HUES64 (cell line): ENCODE measurements around the gene RCVRN.

Experiments used
- H3K27ac ChIP-seq: 2 replicates; pipeline ENCODE4 v1.7.0; 2013; ENCODE audit warnings: low read depth, low read length, inconsistent platforms
- H3K27me3 ChIP-seq: 2 replicates; pipeline ENCODE4 v1.6.1; 2013; ENCODE audit warnings: mild to moderate bottlenecking, low read length; ENCODE audit not compliant: insufficient read depth
- H3K36me3 ChIP-seq: 2 replicates; pipeline ENCODE4 v1.6.1; 2013; ENCODE audit warnings: mild to moderate bottlenecking, low read length; ENCODE audit not compliant: insufficient read depth
- H3K4me1 ChIP-seq: 2 replicates; pipeline ENCODE4 v1.6.1; 2013; ENCODE audit warnings: mild to moderate bottlenecking, low read length, moderate library complexity; ENCODE audit not compliant: insufficient read depth
- H3K4me3 ChIP-seq: 2 replicates; pipeline ENCODE4 v1.5.1; 2013; ENCODE audit warnings: mild to moderate bottlenecking, low read length, moderate library complexity
- H3K9ac ChIP-seq: 2 replicates; pipeline ENCODE4 v1.6.1; 2013; ENCODE audit warnings: mild to moderate bottlenecking, low read depth, low read length
- H3K9me3 ChIP-seq: 2 replicates; pipeline ENCODE4 v1.6.1; 2013; ENCODE audit warnings: low read depth, low read length; ENCODE audit not compliant: insufficient read depth
- WGBS: fragments of 150-250, 120-280 bp; methylation state at CpG from one replicate; pipeline ENCODE4 v1.1.7; 2013; ENCODE audit warnings: missing lambda C conversion rate; 5-methylcytosine and 5-hydroxymethylcytosine counted together

RCVRN gene

DNA sequence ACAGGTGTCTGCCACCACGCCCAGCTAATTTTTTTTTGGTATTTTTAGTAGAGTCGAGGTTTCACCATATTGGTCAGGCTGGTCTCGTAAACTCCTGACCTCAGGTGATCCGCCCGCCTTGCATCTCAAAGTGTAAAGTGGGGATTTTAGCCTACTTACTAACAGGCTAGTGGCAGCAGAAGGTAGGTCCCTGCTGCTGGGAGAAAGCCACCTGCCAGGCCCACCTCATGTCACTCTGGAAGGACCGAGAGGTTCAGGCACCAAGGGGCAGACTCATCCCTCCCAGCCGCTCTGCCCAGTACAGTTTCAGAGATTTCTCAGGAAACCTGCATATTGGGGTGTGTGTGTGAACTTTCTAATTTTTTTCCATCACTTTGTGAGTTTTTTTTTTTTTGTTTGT is 2.1 kb upstream of the RCVRN start:
- Histone ChIP-seq H3K27ac (no peak overlapping the region), H3K27me3 (no peaks in the 10 kb centered on the region), H3K9me3 (no peaks in the 10 kb centered on the region), H3K4me3 (no peak overlapping the region), H3K9ac (no peak overlapping the region), H3K36me3 (no peaks in the 10 kb centered on the region), H3K4me1 (0 out of 2 replicates have a peak, but pooled peaks cover 5% of the 10 kb centered on the region)
- 93% methylated on average over 7 of the region's 7 CpGs for WGBS

DNA sequence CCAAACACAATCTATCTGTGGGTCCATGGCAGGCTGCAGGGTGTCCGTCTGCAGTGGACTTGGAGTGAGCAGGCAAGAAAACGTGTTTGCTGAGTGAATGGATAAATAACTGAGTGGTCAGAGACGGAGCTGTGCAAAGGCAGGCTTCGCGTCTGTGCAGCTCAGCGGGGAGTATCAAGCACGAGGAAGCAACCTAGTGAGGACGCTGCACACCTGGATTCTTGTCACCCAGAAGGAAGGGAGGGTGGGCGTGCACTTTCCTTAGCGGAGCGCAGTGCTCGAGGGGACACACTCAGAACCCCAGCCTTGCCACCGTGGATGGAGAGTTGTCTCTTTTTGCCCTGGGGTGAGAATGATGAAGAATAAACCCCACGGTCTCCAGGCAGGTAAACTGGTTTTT is 1.5 kb upstream of the RCVRN start:
- Histone ChIP-seq H3K4me3 (no peak overlapping the region), H3K27ac (no peak overlapping the region), H3K27me3 (no peaks in the 10 kb centered on the region), H3K36me3 (no peaks in the 10 kb centered on the region), H3K9ac (no peak overlapping the region), H3K9me3 (no peaks in the 10 kb centered on the region), H3K4me1 (0 out of 2 replicates have a peak, but pooled peaks cover 5% of the 10 kb centered on the region)
- 92% methylated on average over 14 of the region's 14 CpGs for WGBS

DNA sequence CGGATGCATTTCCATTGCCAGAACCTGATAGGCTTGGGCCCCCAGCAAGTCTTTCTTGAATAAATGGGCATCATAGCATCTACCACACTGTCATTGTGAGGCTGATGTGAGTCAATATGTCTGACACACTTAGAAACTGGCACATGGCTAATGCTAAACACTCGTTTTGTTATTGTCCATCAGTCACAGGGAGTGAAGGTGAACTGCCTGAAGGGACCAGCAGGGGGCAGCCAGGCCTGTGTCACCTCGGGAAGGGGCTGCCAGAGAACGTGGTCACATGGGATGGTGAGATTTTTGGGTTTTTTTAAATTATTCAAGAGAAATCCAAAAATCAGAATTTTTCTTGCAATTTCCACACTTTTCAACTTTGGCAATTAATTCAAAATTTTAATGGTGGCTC is 831 bp upstream of the RCVRN start:
- Histone ChIP-seq H3K4me3 (no peak overlapping the region), H3K9ac (no peak overlapping the region), H3K27ac (no peak overlapping the region), H3K4me1 (0 out of 2 replicates have a peak, but pooled peaks cover 5% of the 10 kb centered on the region), H3K9me3 (no peaks in the 10 kb centered on the region), H3K36me3 (no peaks in the 10 kb centered on the region), H3K27me3 (no peaks in the 10 kb centered on the region)
- WGBS: 46% methylated on average over 4 of the region's 4 CpGs

DNA sequence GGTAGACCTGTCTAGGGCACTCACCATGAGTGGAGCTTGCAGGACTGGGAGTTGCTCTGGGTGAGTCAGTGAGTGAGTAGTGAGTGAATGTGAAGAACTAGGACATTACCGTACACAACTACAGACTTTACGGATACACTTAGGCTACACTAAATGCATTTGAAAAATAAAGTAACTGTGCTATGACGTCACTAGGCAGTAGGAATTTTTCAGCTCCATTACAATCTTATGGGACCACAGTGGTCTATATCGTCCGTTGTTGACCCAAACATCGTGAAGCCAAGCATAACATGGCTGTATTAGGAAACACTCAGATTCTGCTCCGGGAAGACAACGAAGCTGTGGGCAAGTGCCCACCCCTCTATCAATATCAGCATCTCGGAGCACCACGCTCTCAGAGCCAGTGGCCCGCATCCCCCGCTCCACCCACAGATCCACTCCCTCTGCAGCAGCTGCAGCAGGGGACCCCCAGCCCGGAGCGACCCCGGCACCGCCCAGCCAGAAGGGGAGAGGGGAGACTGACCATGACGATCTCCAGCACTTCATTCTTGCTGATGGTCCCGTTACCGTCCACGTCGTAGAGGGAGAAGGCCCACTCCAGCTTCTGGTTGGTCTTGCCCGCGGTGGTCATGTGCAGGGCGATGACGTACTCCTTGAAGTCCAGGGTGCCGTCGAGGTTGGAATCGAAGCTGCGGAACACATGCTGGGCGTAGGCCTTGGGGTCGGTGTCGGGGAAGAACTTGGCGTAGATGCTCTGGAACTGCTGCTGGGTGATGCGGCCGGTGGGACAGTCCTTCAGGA is 594 bp downstream of the RCVRN start:
- WGBS: 96% methylated on average over 35 of the region's 35 CpGs
- Histone ChIP-seq H3K4me3 (no peak overlapping the region), H3K9me3 (no peaks in the 10 kb centered on the region), H3K27me3 (no peaks in the 10 kb centered on the region), H3K36me3 (no peaks in the 10 kb centered on the region), H3K9ac (no peak overlapping the region), H3K27ac (no peak overlapping the region), H3K4me1 (0 out of 2 replicates have a peak, but pooled peaks cover 5% of the 10 kb centered on the region)

DNA sequence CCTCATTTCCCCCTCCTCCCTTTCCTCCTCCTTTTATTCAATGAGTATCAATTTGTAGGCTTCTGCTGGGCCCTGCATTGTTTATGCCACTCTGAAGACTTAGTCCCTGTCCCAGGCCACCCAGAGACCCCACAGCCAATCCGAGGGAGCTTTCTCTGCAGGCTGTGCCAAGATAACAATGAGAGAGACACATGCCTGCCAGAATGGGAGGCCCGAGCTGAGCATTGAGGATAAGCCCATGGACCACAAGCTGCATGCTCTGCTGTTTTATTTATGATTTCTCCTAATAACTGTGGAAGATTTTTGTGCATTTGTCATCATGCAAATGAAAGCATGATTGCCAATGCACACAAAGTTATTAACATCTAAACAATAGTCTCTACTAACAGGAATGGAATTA is 3.0 kb downstream of the RCVRN start:
- Histone ChIP-seq H3K4me3 (no peak overlapping the region), H3K4me1 (no peaks in the 10 kb centered on the region), H3K27me3 (no peaks in the 10 kb centered on the region), H3K9ac (no peak overlapping the region), H3K9me3 (no peaks in the 10 kb centered on the region), H3K27ac (no peak overlapping the region), H3K36me3 (no peaks in the 10 kb centered on the region)
- WGBS: 60% methylated on average over 2 of the region's 2 CpGs

DNA sequence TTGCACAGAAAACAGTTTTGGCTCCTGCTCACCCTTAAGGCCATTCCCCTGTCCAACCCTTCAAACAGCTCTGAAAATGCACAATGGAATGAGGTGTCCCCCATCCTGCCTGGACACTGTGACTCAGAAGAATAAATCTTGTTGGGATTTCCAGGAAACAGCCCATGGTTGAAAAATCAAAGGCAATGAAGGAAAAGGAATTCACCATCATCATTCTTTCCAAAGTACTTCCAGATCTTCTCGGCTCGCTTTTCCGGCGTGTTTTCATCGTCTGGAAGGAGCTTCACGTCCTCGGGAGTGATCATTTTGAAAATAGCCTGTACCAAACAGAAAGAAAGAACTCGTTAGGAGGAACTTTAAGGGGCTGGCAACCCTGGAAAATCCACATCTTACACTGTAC is 4.3 kb downstream of the RCVRN start:
- no peak overlapping the region for H3K27ac ChIP-seq
- H3K27me3 ChIP-seq: no peaks in the 10 kb centered on the region
- H3K4me1 ChIP-seq: no peaks in the 10 kb centered on the region
- no peaks in the 10 kb centered on the region for H3K36me3 ChIP-seq
- H3K9me3 ChIP-seq: no peaks in the 10 kb centered on the region
- H3K4me3 ChIP-seq: no peak overlapping the region
- H3K9ac ChIP-seq: no peak overlapping the region
- 96% methylated on average over 8 of the region's 8 CpGs for WGBS

DNA sequence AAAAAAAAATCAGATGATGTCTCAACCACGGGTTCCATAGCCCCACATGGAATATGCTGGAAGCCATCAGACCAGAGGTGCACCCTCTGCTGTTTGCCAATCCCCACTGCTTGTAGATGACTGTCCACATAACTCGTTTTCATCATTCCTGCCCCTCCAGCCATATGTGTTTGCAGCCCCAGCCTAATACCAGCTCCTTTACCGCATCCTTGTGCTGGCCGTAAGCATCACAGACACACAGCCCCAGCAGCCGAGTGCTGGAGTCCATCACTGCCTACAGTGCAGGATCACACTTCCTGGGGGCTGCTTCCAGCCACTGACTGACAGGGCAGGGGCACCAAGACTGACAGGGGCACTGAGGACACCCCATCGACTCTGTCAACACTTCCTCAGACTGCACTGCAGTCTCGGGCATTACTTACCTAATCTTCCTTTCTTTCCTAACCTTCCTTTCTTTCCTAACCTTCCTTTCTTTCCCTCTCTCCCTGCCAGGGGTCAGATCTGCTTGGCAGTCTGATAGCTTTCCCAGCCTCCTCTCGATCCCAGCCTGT is 5.0 kb downstream of the RCVRN start:
- WGBS: 74% methylated on average over 8 of the region's 8 CpGs
- Histone ChIP-seq H3K36me3 (no peaks in the 10 kb centered on the region), H3K4me1 (no peaks in the 10 kb centered on the region), H3K9me3 (no peaks in the 10 kb centered on the region), H3K4me3 (no peak overlapping the region), H3K9ac (no peak overlapping the region), H3K27ac (no peak overlapping the region), H3K27me3 (no peaks in the 10 kb centered on the region)

DNA sequence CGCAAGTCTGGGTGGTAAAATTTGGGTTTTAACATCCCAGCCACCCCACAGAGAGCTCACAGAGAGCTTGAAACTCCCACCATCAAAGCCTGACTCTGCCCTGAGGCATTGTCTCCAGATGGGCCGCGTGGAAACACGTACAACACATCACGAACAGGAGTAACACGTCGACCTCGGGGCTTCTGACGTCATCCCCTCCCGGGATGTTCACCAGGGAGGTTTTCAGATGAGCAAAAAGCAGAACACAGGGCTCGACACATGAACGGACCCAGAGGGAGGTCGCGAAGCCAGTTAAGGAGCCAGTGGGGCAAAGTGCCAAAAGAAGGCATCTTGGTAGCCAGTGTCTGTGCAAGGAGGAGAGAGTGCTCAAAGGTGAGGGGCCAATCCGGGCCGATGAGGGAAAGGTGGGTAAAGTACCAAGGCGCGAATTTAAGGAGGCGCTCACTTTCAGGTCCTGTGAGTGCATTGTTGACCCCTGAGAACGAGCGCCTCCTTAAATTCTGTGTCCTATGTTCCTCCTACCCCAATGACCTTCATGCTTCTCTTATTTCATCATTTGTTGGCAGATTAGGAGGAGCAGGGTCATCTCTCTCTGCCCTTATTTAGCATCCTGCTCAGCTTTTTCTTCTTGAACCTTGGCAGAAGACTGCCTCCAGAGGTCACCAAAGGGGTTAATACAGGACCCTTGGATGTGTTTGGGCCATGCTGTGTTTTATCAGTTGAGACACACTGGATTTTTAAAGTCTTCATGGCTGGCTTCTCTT is 5.6 kb downstream of the RCVRN start:
- Histone ChIP-seq H3K4me3 (no peak overlapping the region), H3K9me3 (no peaks in the 10 kb centered on the region), H3K27me3 (no peaks in the 10 kb centered on the region), H3K36me3 (no peaks in the 10 kb centered on the region), H3K9ac (no peak overlapping the region), H3K4me1 (no peaks in the 10 kb centered on the region), H3K27ac (no peak overlapping the region)
- WGBS: 91% methylated on average over 21 of the region's 21 CpGs

DNA sequence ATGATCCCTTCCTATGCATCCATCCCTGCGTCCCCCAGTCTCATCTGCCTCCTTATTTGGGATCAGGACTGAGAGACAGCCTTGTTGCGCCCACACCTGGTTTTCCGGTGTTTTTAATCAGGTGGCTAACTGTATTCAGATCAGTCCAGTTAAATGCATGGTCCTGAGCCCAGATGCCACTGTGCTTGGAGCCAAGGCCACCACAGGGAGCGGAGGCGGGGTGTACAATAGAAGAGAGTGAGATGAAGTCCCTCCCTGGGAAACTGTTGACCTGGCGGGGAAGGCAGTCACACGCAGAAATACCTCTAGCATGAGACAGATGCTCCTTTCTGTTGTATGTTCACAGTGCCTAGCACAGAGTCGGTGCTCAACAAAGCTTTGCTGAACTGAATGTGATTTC is 6.3 kb downstream of the RCVRN start:
- H3K27me3 ChIP-seq: no peaks in the 10 kb centered on the region
- WGBS: 94% methylated on average over 8 of the region's 8 CpGs
- H3K9me3 ChIP-seq: no peaks in the 10 kb centered on the region
- no peak overlapping the region for H3K9ac ChIP-seq
- no peaks in the 10 kb centered on the region for H3K36me3 ChIP-seq
- no peak overlapping the region for H3K4me3 ChIP-seq
- no peaks in the 10 kb centered on the region for H3K4me1 ChIP-seq
- no peak overlapping the region for H3K27ac ChIP-seq

DNA sequence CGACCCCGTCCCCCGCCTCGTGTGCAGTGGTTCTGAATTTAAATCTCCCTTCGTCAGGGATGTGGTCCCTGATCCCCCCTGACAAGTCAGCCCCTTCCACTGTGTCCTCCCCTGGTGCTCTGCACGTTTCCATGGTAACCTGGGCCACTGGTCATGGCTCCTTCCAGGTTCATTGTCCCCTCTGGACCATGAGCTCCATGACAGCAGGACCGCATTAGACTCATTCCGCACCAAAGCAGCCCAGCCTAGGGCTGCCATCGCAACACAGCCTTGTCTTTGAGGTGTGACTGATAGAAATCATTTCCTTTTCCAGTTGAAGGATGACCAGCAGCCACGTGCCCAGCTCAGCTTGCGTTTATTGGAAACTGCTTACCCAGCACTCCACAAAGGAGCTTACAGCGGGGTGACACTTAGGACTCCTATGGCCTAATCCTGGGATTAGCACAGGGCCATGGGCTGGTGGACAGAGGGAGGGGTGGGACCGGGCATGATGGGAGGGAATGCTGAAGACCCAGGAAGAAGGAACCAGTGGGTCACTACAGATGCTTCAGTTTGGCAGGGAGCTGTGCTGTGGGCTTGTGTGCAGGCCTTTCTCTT is 7.6 kb downstream of the RCVRN start:
- Histone ChIP-seq H3K27ac (no peak overlapping the region), H3K4me3 (no peak overlapping the region), H3K9me3 (no peaks in the 10 kb centered on the region), H3K36me3 (no peaks in the 10 kb centered on the region), H3K4me1 (no peaks in the 10 kb centered on the region), H3K9ac (no peak overlapping the region), H3K27me3 (no peaks in the 10 kb centered on the region)
- WGBS: 90% methylated on average over 13 of the region's 13 CpGs

DNA sequence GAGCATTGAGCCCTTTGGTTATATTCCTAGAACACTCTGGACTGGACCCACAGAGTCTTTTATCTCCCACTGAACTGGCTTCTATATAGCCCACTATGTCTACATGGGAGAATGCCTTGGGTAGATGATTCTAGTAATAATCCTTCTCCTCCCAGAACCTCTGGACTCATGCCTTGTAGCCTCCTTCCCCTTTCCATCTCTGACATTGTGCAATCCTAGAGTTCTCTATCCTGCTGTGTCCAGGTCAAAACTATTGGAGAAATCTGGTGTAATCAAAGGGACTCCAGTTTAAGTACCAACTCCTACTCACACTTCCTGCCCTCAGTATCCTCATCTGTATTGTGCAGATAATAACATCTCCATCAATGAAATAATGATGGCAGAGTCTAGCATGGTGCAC is 9.1 kb downstream of the RCVRN start:
- Histone ChIP-seq H3K4me1 (no peaks in the 10 kb centered on the region), H3K9ac (no peak overlapping the region), H3K27me3 (no peaks in the 10 kb centered on the region)

More for the DNA sequence above, 9.1 kb downstream of the RCVRN start:
- Histone ChIP-seq H3K36me3 (no peaks in the 10 kb centered on the region), H3K9me3 (no peaks in the 10 kb centered on the region), H3K27ac (no peak overlapping the region), H3K4me3 (no peak overlapping the region)
